ENCODE data around the gene FSTL1.

The FSTL1 gene

DNA sequence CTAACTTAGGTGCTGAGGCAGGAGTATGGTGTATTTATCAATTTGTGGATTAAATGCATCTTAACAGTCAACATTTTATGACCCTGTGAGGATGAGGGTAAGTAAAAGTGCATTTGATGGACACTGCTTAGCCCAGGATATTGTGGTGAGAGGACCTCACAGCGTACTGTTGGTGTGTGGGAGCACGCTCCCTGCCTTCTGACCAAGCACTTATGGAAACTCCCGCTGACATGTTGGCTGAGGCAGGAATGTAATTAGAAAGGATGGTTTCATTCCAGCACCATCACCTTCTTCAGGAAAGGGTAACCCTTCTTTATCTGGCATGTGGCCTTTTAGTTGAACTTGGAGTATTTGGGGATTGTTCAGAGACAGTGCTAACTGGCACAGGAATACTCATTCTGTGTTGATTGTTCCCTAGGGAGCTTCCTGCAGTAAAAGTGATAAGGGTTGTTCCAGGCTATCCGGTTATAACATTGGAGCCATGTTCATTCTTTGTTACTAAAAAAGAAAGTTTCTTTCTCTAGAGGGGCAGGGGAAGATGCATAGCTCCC lies 11.7 kb upstream of the FSTL1 start:
- no peak for DNase-seq

GRCh38 chr3:120461416-120461815 lies 10.6 kb upstream of the FSTL1 start:
- DNase-seq: no peak

- no peak for DNase-seq
These were observed 10.1 kb upstream of the FSTL1 start for GRCh38 chr3:120460862-120461261.

DNA sequence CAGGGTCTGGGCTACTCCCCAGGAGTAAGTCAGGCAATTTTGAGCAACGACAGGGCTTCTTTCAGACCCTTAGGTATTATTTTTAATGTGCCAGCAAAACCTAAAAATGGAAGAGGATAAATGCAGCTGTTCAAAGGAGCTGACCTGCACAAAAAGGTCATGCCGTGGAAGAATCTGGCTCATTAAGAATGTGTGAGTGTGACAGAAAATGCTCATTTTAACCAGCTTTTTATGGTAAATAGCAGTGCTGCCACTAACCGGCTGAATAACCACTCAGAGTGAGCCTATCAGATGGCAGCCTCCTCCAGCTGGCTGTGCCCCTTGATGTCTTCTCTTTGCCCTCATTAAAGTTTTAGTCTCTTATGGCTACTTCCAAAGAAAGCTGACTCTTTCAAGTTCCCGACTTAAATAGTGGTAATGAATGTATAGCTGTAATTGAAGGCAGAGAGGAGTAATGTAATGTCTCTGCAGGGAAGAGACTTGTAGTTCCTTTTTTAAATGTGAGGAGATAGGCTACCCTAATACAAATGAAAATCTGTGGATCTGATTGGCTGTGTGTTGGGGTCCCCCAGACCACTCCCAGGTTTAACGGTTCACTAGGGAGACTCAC lies 9.5 kb upstream of the FSTL1 start:
- DNase-seq: no peak

DNA sequence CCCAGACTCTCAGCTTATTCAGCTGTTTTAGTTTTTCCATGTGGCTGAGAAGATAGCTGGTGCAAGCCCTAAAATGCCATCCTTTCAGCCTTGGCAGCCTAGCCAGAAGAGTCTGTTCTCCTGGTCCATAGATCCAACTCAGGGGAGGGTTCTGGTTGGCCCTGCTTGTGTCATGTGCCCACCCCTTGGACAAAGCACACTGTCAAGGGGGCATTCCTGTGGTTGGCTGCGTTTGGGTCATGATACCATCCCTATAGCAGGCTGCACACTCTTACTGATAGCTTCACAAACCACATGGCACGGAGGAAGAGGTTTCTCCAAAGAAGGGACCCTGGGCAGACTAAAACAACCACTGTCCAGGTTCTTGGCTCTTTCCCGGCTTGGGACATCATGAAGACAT lies 8.4 kb upstream of the FSTL1 start:
- no peak for DNase-seq

GRCh38 chr3:120457827-120458226 lies 7.0 kb upstream of the FSTL1 start:
- DNase-seq: no peak

DNA sequence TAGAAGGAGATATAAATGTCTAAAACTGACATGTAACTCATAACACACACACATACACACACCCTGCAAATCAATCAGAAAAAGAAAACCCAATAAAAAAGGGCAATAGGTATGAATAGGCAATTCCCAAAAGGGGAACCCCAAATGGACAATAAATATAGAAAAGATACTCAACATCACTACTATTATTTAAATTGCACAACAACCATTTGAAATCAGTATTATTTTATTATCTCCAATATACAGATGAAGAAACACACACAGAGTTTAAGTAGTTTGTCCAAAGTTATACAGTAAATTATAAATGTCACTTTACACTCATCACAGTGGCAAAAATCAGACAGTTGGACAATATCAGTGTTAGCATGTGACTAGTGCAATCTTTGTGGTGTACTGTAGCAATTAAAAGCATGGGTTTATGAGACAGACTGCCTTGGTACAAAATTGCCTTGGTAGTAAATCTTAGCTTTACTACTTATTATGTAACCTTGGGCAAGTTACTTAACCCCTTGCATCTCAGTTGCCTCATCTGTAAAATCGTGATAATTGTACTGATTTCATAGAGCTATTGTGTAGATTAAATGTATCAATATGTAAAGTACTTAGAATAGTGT lies 3.4 kb upstream of the FSTL1 start:
- no peak for DNase-seq

GRCh38 chr3:120452816-120453215 lies 2.0 kb upstream of the FSTL1 start:
- no peak for DNase-seq

GRCh38 chr3:120451806-120452205 lies 1.0 kb upstream of the FSTL1 start:
- no peak for DNase-seq

DNA sequence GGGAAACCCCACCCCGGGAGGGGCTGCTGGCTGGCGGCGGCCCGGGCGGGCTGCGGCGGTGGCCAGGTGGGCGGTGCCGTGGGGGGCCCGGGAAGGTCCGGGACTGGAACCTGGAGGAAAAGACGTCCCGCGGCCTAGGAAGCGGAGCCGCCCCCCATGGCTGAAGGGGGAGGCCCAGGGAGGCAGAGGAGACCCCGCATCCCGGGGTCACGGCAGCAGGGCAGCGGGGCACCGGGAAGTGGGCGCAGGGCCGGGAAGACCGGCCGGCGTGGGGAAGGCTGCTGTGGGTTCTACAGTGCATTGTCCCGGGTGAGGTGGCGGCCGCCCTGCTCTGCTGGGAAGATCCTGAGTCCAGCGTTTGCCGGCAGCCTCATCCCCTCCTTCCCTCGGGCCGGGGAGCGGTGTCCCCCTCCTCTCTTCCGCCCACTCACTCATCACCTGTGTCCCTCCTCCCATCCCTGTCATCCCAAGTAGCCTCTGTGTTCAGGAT lies 525 bp upstream of the FSTL1 start:
- DNase-seq: no peak

- DNase-seq: no peak
These were observed 842 bp downstream of the FSTL1 start for GRCh38 chr3:120449701-120450599.

DNA sequence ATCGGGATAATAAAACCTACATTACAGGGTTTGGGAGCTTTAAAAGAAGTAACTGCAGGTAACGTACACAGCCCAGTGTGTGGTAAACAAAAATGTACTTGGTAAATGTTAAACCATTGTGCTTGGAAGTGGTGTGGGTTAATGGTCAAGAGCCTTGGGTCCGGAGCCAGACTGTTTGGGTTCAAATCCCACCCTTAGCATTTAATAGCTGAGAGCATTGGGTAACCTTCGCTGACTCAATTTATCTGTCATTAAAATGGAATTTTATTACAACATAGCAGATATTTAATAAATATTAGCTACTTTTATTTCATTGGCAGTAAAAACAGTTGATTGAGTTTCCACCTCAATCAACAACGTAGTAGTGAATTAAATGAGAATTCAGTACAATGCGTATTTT lies 1.5 kb downstream of the FSTL1 start:
- no peak for DNase-seq

DNA sequence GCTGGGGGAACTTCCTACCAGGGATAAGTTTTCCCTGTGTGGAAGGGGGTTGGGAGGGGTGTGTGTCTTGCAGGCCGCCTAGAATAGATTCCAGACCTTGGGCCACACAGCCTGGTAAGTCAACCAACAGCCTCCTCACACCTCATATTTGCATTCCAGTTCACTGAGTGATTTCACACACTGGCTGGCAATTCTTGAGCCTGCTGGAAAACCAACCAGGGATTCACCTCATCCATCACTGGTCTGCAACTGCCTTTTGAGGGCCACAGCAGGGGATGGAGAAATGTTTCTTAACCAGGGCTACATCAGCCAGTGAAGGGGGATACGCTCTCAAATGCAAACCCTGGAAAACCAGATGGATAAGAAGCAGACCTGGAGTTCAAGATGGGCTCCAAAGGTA lies 2.0 kb downstream of the FSTL1 start:
- no peak for DNase-seq

- DNase-seq: no peak
These were observed 3.7 kb downstream of the FSTL1 start for GRCh38 chr3:120446891-120447668.

DNA sequence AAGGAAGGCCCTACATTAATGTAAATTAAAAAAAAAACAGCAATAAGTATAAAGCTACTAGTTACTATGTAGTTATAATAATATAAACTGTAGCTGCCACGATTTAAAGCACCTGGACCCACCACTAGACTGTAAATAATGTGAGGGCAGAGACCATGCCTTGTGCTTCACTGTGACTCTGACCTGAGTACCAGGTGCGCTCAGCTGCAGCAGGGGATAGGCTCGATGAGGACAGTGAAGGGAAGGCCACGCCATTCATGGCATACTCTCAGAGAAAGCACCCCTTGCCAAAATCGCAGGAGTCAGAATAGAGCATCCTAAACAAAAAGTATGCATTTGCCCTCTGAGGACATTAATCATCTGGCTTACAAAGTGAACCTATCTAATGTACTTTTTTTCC lies 5.1 kb downstream of the FSTL1 start:
- DNase-seq: no peak

GRCh38 chr3:120443626-120444123 lies 7.1 kb downstream of the FSTL1 start:
- no peak for DNase-seq

DNA sequence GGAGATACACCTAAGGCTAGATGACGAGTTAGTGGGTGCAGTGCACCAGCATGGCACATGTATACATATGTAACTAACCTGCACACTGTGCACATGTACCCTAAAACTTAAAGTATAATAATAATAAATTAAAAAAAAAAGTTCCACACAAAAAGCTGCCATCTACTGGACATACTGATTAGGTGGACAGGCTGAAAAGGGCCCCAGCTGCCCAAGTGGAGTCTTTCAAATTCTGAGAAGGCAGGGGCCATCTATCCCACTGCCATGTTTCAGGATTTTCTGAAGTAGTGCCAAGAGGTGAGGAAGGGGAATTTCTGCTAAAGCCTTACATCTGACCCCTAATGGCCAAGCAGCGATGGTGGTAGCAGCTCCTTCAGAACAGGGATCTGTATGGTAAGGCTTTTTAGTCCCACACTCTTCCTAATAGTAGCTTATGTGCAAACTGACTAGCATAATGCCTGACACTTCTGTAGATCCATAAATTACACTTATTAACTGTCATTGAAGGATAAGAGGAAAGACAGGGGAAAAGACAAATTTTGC lies 7.7 kb downstream of the FSTL1 start:
- no peak for DNase-seq

DNA sequence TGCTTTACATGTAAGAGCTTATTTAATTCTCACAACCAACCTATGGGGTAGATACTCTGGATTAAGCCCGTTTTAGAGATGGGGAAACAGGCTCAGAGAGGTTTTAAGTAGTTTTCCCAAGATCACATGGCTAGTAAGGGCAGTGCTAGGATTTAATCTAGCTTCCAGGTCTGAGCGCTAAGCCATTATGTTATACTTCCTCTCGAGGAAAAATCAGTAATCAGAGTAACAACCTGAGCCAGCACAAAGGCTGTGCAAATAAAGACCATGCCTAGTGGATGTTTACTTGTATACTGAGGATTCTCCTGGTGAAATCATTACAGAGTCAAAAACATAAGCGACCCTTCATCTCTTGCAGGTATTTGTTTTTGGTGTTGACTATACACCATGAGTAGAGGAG lies 9.0 kb downstream of the FSTL1 start:
- DNase-seq: no peak

- no peak for DNase-seq
These were observed 10.0 kb downstream of the FSTL1 start for GRCh38 chr3:120440762-120441161.

- DNase-seq: no peak
These were observed 10.6 kb downstream of the FSTL1 start for GRCh38 chr3:120440001-120440703.

GRCh38 chr3:120438665-120439370 lies 12.0 kb downstream of the FSTL1 start:
- DNase-seq: no peak

Data from activated CD4-positive, alpha-beta T cell treated with anti-CD3 and anti-CD28 coated beads, Interleukin-2, amount 50 U/mL, for 4 hours (primary cell).